Measurements from ENCODE around the gene TNNT2.

DNA sequence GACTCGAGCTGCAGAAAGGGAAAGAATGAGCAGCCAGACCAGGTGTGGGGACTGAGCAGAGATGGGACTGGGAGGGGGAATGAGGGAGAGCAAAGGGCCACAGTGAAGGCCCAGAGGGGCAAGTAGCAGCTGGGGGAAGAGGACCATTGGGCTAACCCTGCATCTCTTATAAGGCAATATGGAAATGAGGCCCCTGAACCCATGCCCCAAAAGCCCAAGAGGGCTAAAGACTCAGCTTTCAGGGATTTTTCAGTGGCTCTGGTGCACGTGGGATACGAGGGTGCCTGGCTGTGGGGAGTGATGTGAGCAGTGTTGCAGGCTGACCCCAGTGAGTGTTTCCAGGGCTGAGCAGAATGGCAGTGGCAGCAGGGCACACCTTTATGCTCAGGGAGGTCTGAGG lies 44.5 kb upstream of the TNNT2 start:
- TF ChIP-seq HDGF (IDR thresholded peaks at IDR 0.05; ENCODE audit: borderline replicate concordance), result no peak
- no peak for TF ChIP-seq L3MBTL2 (conservative IDR thresholded peaks at IDR 0.05)
- no peak for TF ChIP-seq PKNOX1 (IDR thresholded peaks at IDR 0.05)
- no peak for TF ChIP-seq FOXM1 (IDR thresholded peaks at IDR 0.05; ENCODE audit: borderline replicate concordance)
- TF ChIP-seq SP1 (IDR thresholded peaks at IDR 0.05), result no peak
- TF ChIP-seq ELF4 (IDR thresholded peaks at IDR 0.05), result no peak

Data from HEK293T (cell line).